HFFc6 (cell line): Measurements from ENCODE around the gene SLC22A31. TPM values are rescaled to one million over a fixed set of nuclear protein-coding genes. Genes with fewer than 3 reads are reported as not detected.
A peak's percentile ranks its signal among the peaks of the same experiment; 100 is the strongest.
"Not testable (repeated sequence)": the region's sequence is repeated elsewhere in the genome, so short reads cannot be mapped to it uniquely, and the experiment has no call there.

Experiments used
- DNase-seq: peaks from one replicate; pipeline ENCODE4 v3.0.0-alpha.2; 2018
- H3K27ac Mint-ChIP-seq: 2 replicates; pipeline ENCODE4 v1.8.0; 2020; ENCODE audit warnings: mild to moderate bottlenecking, mixed read lengths
- H3K27me3 Mint-ChIP-seq: 2 replicates; pipeline ENCODE4 v1.8.0; 2021; ENCODE audit warnings: mild to moderate bottlenecking, moderate library complexity, mixed read lengths; ENCODE audit not compliant: insufficient read depth
- H3K36me3 Mint-ChIP-seq: 2 replicates; pipeline ENCODE4 v1.8.0; 2021; ENCODE audit warnings: low read depth, mixed read lengths
- H3K4me1 Mint-ChIP-seq: 2 replicates; pipeline ENCODE4 v1.8.0; 2020; ENCODE audit warnings: low read depth, mixed read lengths
- H3K4me3 Mint-ChIP-seq: 2 replicates; pipeline ENCODE4 v1.8.0; 2020; ENCODE audit warnings: mild to moderate bottlenecking, moderate library complexity, mixed read lengths
- H3K9me3 Mint-ChIP-seq: 2 replicates; pipeline ENCODE4 v1.8.0; 2020; ENCODE audit warnings: mild to moderate bottlenecking, mixed read lengths
- total RNA-seq, 6 experiments: library from RNA; stranded (reverse); fragmentation: NEBNext Ultra II Directional; extraction: Animal tissue kit (Norgen Biotek cat#: 25700); gene quantifications; 2 replicates in 1 of 6; 3 replicates in 5 of 6; pipeline ENCODE4 v1.2.3, GENCODE V29; 2021
- TF ChIP-seq, protein P1 (sequence below): fragments of 200-600 bp; sonication (generic); IDR thresholded peaks from 2 replicates; pipeline ENCODE4 v1.5.0; 2021; ENCODE audit warnings: antibody characterized with exemption, mild to moderate bottlenecking

Gene SLC22A31
- total RNA-seq, 6 experiments from 2014 or later = not detected

DNA sequence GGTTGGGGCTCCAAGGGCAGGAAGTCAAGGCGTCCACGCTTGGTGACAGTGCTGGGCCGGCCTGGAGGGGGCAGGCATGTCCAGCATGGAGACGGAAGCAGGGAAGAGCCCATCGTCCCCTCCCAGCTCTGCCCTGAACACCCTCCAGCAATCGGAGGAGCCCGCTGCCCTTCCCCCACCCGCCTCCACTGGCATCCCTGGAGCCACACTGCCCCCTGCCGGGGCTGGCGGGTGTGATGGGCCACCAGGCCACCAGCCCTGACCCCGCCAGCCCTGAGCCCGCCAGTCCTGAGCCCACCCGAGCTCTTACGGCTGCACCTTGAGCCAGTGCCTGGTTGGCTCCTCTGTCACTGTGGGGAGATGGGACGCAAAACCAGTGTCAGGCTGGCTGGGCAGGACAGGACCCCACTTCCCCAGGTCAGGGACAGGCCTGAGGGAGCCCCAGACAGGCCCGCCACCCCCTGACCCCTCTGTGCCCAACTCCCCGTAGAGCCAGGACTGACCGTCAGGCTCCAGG is 32.9 kb downstream of the SLC22A31 start:
- TF ChIP-seq, protein P1, sequence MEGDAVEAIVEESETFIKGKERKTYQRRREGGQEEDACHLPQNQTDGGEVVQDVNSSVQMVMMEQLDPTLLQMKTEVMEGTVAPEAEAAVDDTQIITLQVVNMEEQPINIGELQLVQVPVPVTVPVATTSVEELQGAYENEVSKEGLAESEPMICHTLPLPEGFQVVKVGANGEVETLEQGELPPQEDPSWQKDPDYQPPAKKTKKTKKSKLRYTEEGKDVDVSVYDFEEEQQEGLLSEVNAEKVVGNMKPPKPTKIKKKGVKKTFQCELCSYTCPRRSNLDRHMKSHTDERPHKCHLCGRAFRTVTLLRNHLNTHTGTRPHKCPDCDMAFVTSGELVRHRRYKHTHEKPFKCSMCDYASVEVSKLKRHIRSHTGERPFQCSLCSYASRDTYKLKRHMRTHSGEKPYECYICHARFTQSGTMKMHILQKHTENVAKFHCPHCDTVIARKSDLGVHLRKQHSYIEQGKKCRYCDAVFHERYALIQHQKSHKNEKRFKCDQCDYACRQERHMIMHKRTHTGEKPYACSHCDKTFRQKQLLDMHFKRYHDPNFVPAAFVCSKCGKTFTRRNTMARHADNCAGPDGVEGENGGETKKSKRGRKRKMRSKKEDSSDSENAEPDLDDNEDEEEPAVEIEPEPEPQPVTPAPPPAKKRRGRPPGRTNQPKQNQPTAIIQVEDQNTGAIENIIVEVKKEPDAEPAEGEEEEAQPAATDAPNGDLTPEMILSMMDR = peak; percentile 91
- H3K27ac Mint-ChIP-seq = no peak overlapping the region
- H3K4me3 Mint-ChIP-seq = no peak overlapping the region
- peaks cover 14% of the 10 kb centered on the region for H3K4me1 Mint-ChIP-seq
- no peaks in the 10 kb centered on the region for H3K36me3 Mint-ChIP-seq
- no peaks in the 10 kb centered on the region for H3K9me3 Mint-ChIP-seq
- peaks cover 3% of the 10 kb centered on the region for H3K27me3 Mint-ChIP-seq
- DNase-seq = peak; percentile 68

DNA sequence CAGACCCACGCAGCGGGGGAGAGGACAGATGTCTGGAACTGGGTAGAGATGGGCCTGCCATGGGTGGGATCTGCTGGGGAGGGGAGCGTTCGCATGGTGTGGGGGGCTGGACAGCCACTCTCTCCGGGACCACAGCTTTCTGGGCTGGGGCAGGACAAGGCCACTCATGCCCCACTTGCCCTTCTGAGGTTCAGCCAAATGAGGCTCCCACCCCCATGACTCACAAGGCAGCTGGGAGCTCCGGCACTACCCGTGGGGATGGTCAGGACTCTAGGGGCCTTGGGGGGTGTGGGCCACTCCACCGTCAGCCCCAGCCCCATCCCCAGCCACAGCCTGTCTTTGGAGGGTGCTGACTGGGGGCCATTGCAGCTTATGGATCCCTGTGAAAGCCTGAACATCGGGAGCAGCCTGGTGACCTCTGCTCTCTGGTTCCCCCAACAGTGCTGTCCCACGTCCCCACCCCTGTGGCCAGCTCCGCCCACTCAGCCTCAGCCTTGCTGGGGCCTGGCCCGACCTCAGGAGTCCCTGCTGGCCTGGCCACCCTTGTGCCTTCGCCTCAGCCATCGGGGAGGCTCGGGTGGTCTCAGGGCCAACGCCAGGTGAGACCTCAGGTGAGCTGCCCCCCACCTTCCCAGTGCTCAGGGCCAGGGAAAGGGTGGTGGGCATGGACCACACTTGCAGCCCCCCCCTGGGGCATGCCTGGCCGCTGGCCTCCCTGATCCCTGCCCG is 33.5 kb downstream of the SLC22A31 start:
- no peaks in the 10 kb centered on the region; the same call in 1 of the 2 replicates for H3K9me3 Mint-ChIP-seq
- H3K27me3 Mint-ChIP-seq = peaks cover 4% of the 10 kb centered on the region
- DNase-seq = no peak
- H3K27ac Mint-ChIP-seq = no peak overlapping the region
- no peak overlapping the region for H3K4me3 Mint-ChIP-seq
- peaks cover 14% of the 10 kb centered on the region for H3K4me1 Mint-ChIP-seq
- no peaks in the 10 kb centered on the region for H3K36me3 Mint-ChIP-seq
- TF ChIP-seq, protein P1 = no peak

DNA sequence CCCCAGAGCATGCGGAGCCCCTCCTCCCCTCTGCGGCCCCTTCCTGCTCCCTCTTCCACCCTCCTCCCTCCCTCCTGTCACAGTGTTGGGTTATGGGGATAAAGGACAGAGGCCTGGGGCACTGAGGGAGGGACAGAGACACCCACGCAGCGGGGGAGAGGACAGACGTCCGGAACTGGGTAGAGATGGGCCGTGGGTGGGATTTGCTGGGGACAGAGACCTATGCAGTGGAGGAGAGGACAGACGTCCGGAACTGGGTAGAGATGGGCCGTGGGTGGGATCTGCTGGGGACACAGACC is 34.7 kb downstream of the SLC22A31 start:
- DNase-seq, H3K27me3 Mint-ChIP-seq, H3K4me3 Mint-ChIP-seq, H3K36me3 Mint-ChIP-seq, H3K27ac Mint-ChIP-seq, H3K9me3 Mint-ChIP-seq: not testable (repeated sequence)
- peaks cover 11% of the 10 kb centered on the region for H3K4me1 Mint-ChIP-seq

DNA sequence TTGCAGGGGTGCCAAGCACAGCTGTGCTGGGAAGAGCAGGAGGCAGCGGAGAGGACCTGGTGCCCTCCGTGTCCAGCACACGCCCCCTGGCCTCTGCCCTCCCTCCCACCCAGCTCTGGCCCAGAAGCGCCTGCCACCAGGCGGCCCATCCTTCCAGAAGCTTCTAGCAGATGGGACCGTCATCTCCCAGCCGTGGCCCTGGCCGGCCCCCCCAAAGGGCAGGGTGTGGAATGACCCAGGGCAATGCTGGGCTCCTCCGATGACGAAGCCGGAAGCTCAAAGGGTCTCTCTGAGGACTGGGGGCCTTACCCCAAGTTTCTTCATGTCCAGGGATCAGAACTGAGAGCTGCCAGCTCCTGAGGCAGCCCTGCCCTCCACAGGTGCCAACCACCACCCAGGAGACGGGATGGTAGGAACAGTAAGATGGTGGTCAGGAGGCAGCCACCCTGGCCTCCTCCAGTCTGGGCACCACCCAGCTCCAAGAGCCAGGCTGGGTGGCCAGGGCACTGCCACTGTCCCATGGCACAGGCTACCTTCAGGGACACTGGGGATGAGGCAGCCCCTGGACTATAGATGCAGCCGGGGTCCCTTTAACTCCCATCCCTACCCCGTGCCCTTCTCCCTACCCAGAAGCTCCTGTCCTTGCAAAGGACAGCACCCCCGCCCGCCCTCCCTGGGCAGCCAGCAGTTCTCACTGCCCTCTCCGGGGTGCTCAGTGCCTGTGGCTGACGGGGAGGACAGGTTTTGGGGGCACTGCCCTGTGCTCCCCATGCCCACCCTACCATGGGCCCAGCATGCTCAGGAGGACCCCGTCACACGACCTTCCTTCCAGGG is 35.3 kb downstream of the SLC22A31 start:
- no peak overlapping the region for H3K27ac Mint-ChIP-seq
- no peak overlapping the region for H3K4me3 Mint-ChIP-seq
- no peak for DNase-seq
- H3K4me1 Mint-ChIP-seq = peaks cover 9% of the 10 kb centered on the region
- H3K36me3 Mint-ChIP-seq = no peaks in the 10 kb centered on the region
- H3K9me3 Mint-ChIP-seq = no peaks in the 10 kb centered on the region; the same call in 1 of the 2 replicates
- TF ChIP-seq, protein P1 = no peak
- peaks cover 6% of the 10 kb centered on the region for H3K27me3 Mint-ChIP-seq

DNA sequence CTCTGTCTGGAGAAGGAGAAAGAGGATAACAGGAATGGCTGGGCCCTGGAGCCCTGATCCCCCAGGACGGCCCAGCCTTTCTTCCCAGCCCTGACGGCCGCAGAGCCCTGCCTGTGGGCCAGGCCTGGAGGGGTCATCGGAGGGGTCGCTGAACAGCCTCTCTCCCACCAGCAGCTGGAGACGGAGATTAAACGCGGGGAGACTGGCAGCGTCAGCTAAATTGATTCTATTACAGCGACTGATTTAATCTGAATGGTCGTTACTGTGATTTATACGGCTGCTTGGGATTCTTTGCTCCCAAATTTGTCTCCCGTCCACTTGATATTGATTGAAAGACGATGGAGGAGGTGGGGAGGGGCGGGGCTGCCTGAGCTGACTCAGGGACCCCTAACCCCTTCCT is 35.9 kb downstream of the SLC22A31 start:
- TF ChIP-seq, protein P1 = no peak
- no peak overlapping the region for H3K27ac Mint-ChIP-seq

DNA sequence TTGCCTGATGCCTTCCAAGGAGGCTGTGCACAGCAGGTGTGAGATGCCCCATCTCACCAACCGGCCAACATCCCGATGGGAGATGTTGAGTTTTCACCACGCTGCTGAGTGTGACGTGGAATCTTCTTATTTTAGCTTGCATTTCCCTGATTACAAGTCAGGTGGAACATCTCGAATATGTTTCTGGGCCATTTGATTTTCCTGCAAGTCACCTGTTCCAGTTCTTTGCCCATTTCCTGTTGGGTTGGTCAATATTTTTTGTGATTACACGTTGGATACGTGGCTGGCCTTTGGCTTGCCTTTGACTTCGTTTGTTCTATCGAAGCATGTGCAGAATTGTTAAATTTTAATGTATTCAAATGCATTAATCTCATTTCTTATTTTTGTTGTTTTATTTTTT is 37.0 kb downstream of the SLC22A31 start:
- Mint-ChIP-seq H3K27me3 (peaks cover 11% of the 10 kb centered on the region), H3K9me3 (peaks cover 8% of the 10 kb centered on the region), H3K36me3 (no peaks in the 10 kb centered on the region), H3K4me3 (no peak overlapping the region), H3K27ac (no peak overlapping the region), H3K4me1 (peaks cover 9% of the 10 kb centered on the region)
- TF ChIP-seq, protein P1 = no peak
- DNase-seq = no peak

More for the DNA sequence above, 35.9 kb downstream of the SLC22A31 start:
- peaks cover 9% of the 10 kb centered on the region for H3K4me1 Mint-ChIP-seq
- DNase-seq = no peak
- H3K4me3 Mint-ChIP-seq = no peak overlapping the region; the same call in 1 of the 2 replicates
- no peaks in the 10 kb centered on the region; the same call in none of the 2 replicates for H3K9me3 Mint-ChIP-seq
- no peaks in the 10 kb centered on the region for H3K36me3 Mint-ChIP-seq
- H3K27me3 Mint-ChIP-seq = peaks cover 9% of the 10 kb centered on the region
